ENCODE measurements around the gene SH2D2A.

GRCh38 chr1:156760092-156760795 is 56.4 kb downstream of the SH2D2A start:
- TF ChIP-seq CTCF (conservative IDR thresholded peaks at IDR 0.05; ENCODE audit: low read depth, low read length), result no peak
- TF ChIP-seq POLR2A (IDR thresholded peaks at IDR 0.05; ENCODE audit: low read depth, low read length), result no peak
- no peak for TF ChIP-seq MAZ (IDR thresholded peaks at IDR 0.05; ENCODE audit: borderline replicate concordance, low read depth, low read length)
